ENCODE measurements around the gene UTRN.

DNA sequence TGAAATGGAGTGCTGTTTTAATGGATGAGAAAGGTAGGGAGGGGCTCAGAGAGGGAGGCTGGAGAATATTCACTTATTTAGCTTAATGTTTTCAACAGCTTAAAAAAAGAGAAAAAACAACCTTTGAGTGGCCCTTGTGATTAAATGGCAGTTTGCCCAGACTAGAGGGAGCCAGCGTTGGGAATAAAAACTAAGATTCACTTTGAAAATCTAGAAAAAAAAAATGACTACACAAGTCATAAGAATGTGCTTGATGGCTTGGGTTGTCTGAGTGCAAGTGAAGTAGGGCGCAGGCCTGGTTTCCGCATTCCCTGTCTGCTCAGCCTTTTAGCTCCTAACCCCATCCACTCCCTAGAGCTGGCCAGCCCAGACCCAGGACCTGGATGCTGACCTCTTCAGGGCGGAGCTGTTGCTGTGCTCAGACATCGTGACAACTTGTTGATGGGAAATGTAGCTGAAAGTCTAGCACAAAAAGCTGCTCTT is 28.9 kb downstream of the UTRN start:
- TF ChIP-seq CTCF (IDR thresholded peaks at IDR 0.05; ENCODE audit: low read length) (no peak), EZH2phosphoT487 (IDR thresholded peaks at IDR 0.05; ENCODE audit: low read length) (no peak)
